Endothelial cell of umbilical vein (primary cell): Measurements from ENCODE around the gene IL17RD. TPM values are rescaled to one million over a fixed set of nuclear protein-coding genes. Genes with fewer than 3 reads are reported as not detected.

Experiments used
- BruUV-seq: library from RNA; stranded (reverse); fragments of 400-500 nt; replicated peaks from 2 replicates; lab custom pipeline; 2021; lab: Mats Ljungman, UMichigan
- CTCF ChIA-PET: fragments of 300-600, 350-600 bp; sonication (Branson Sonifier 250); formaldehyde crosslinking; loops from one replicate; lab custom pipeline; 2021; ENCODE audit warnings: antibody characterized with exemption, inconsistent platforms; lab: Charles Lee
- POLR2A ChIA-PET: fragments of 300-600, 350-600 bp; sonication (Branson Sonifier 250); formaldehyde crosslinking; loops from one replicate; lab custom pipeline; 2021; ENCODE audit warnings: antibody characterized with exemption, inconsistent platforms; lab: Charles Lee
- DNase-seq: peaks from one replicate; pipeline ENCODE4 v3.0.0-alpha.2; 2011; ENCODE audit warnings: low read depth, low spot score
- FAIRE-seq: peaks from 2 replicates; lab custom pipeline; 2011; peaks lifted over from hg19 to GRCh38; lab: Jason Lieb, UNC
- H2AFZ ChIP-seq: 2 replicates; pipeline ENCODE4 v1.6.0; 2012; ENCODE audit warnings: low read depth, low read length, control low read depth, inconsistent platforms
- H3K27ac ChIP-seq: 2 replicates; pipeline ENCODE4 v1.5.1; 2011; ENCODE audit warnings: low read depth, mild to moderate bottlenecking, control low read depth, low read length, moderate library complexity; ENCODE audit not compliant: insufficient read depth
- H3K27me3 ChIP-seq, 2 experiments: 2 replicates each; pipeline versions ENCODE4 v1.6.0 to v1.6.1; 2011; ENCODE audit warnings: low read length in 2 of 2, mixed read lengths in 1 of 2; ENCODE audit not compliant: control insufficient read depth in 2 of 2, insufficient read depth in 2 of 2
- H3K36me3 ChIP-seq, 2 experiments: 2 replicates in 1 of 2; 3 replicates in 1 of 2; pipeline ENCODE4 v1.5.1; 2011; ENCODE audit warnings: low read length in 2 of 2, mild to moderate bottlenecking in 1 of 2, moderate library complexity in 1 of 2; ENCODE audit not compliant: control insufficient read depth in 2 of 2, insufficient read depth in 2 of 2; ENCODE audit errors: extremely low read depth in 1 of 2
- H3K4me1 ChIP-seq: 3 replicates; pipeline ENCODE4 v1.5.1; 2011; ENCODE audit warnings: mild to moderate bottlenecking, low read length; ENCODE audit not compliant: control insufficient read depth, insufficient read depth; ENCODE audit errors: extremely low read depth
- H3K4me2 ChIP-seq: 2 replicates; pipeline ENCODE4 v1.6.1; 2011; ENCODE audit warnings: low read length, control low read depth, mixed read lengths; ENCODE audit not compliant: insufficient read depth
- H3K4me3 ChIP-seq, 3 experiments: fragments of 200-600 bp in 1 of 3; sonication (generic), shearing (Covaris generic) in 1 of 3; replicated peaks in 1 of 3; 2 replicates each; pipeline ENCODE4 v1.5.1; 2011 to 2016; ENCODE audit warnings: control low read depth in 3 of 3, low read length in 3 of 3, mild to moderate bottlenecking in 2 of 3, inconsistent platforms in 1 of 3, low read depth in 1 of 3, moderate library complexity in 1 of 3; ENCODE audit not compliant: insufficient read depth in 1 of 3
- H3K79me2 ChIP-seq: 2 replicates; pipeline ENCODE4 v1.6.0; 2012; ENCODE audit warnings: low read length, inconsistent platforms; ENCODE audit not compliant: control insufficient read depth, insufficient read depth
- H3K9ac ChIP-seq: replicated peaks from 2 replicates; pipeline ENCODE3; 2011; ENCODE audit warnings: low read length, control low read depth; ENCODE audit not compliant: insufficient read depth; ENCODE audit errors: extremely low read depth
- H3K9me1 ChIP-seq: replicated peaks from 3 replicates; pipeline ENCODE4 v1.6.0; 2011; ENCODE audit warnings: mild to moderate bottlenecking, low read length; ENCODE audit not compliant: control insufficient read depth, insufficient read depth; ENCODE audit errors: extremely low read depth
- H3K9me3 ChIP-seq: replicated peaks from 2 replicates; pipeline ENCODE4 v1.5.1; 2012; ENCODE audit warnings: low read length, inconsistent platforms; ENCODE audit not compliant: control insufficient read depth, insufficient read depth
- H4K20me1 ChIP-seq: replicated peaks from 2 replicates; pipeline ENCODE3; 2011; ENCODE audit warnings: mild to moderate bottlenecking, low read length; ENCODE audit not compliant: control insufficient read depth, insufficient read depth; ENCODE audit errors: extremely low read depth
- CTCF ChIP-seq, 2 donors: IDR thresholded peaks; 1 replicate in 1 of 2; 2 replicates in 1 of 2; pipeline ENCODE4 v1.5.1; 2011; ENCODE audit warnings: low read length in 2 of 2, mild to moderate bottlenecking in 2 of 2, moderate library complexity in 2 of 2, control low read depth in 1 of 2, inconsistent platforms in 1 of 2, low read depth in 1 of 2; ENCODE audit not compliant: insufficient read depth in 1 of 2; ENCODE audit errors: extremely low read depth in 1 of 2
- EZH2 ChIP-seq: IDR thresholded peaks from 2 replicates; pipeline ENCODE4 v1.6.1; 2012; ENCODE audit warnings: borderline replicate concordance, low read depth, mild to moderate bottlenecking, moderate library complexity, low read length, inconsistent platforms; ENCODE audit not compliant: severe bottlenecking
- FOS ChIP-seq: IDR thresholded peaks from 2 replicates; pipeline ENCODE4 v1.6.1; 2011; ENCODE audit warnings: mild to moderate bottlenecking, low read length, moderate library complexity, borderline replicate concordance; ENCODE audit not compliant: insufficient read depth
- GATA2 ChIP-seq: IDR thresholded peaks from 2 replicates; pipeline ENCODE4 v1.7.0; 2011; ENCODE audit warnings: low read depth, mild to moderate bottlenecking, moderate library complexity, mixed read lengths, low read length; ENCODE audit not compliant: insufficient read length, insufficient read depth
- JUN ChIP-seq: IDR thresholded peaks from 2 replicates; pipeline ENCODE4 v1.6.1; 2011; ENCODE audit warnings: borderline replicate concordance, low read depth; ENCODE audit not compliant: insufficient read length, insufficient read depth
- MAX ChIP-seq: IDR thresholded peaks from 2 replicates; pipeline ENCODE4 v1.6.1; 2011; ENCODE audit not compliant: insufficient read depth, insufficient read length
- MYC ChIP-seq: IDR thresholded peaks from one replicate; pipeline ENCODE4 v1.6.1; 2011; ENCODE audit warnings: mild to moderate bottlenecking, low read depth, low read length
- POLR2A ChIP-seq: IDR thresholded peaks from 2 replicates; pipeline ENCODE4 v1.6.1; 2012; ENCODE audit warnings: low read depth, mild to moderate bottlenecking, control low read depth, low read length
- POLR2AphosphoS5 ChIP-seq: IDR thresholded peaks from 2 replicates; pipeline ENCODE4 v1.6.1; 2012; ENCODE audit warnings: low read depth, mild to moderate bottlenecking, control low read depth, low read length, moderate library complexity; ENCODE audit not compliant: insufficient read depth
- dilution Hi-C: fragments of 300-500 bp; cut with MboI; formaldehyde crosslinking; loops from one replicate; pipeline ENCODE4 v1.15.0; 2019; ENCODE audit warnings: low sequenced_read_pairs; ENCODE audit not compliant: extremely low pct_ligation_motif_present
- intact Hi-C: fragments of 100-400 bp; cut with micrococcal nuclease; formaldehyde crosslinking; loops from one replicate; pipeline ENCODE4 v1.10.0; 2022
- polyA plus RNA-seq, 4 experiments: library from polyadenylated mRNA; depleted of rRNA in 3 of 4; stranded (reverse) in 3 of 4; unstranded in 1 of 4; fragments of >200 nt; gene quantifications; 2 replicates each; pipeline versions ENCODE4 v1.2.1 to v1.2.3, GENCODE V29; 2011 to 2012; ENCODE audit warnings: missing spikeins in 1 of 4
- total RNA-seq: library from RNA; stranded (reverse); gene quantifications from 2 replicates; pipeline ENCODE4 v1.2.3, GENCODE V29; 2021

The IL17RD gene
- total and polyA plus RNA-seq, 2 donors (not counting 3 experiments of a cell fraction or from before 2014, with no cell fraction given) = 0.36 to 0.93 TPM

DNA sequence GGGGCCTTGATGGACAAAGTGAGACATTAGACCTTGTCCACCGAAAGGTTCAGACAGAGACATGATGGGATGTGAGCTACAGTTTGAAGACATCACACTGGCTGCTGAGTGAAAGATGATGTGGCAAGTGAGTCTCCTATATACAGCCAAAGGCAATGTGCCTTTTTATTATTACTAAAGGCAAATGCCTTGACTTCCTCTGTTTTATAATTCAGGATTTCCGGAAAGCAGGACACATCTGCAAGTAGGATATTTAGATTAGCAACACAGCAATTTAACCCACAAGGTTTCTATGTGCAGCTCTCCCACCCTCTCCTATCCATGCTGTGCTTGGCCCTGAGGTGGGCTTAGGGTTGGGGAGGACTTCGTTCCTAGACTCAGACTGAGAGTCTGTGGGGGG, 84.0 kb downstream of the IL17RD start:
- CTCF ChIA-PET = interaction anchor here (1.2 to 2.8 kb wide), 5 partner anchors 19 to 279 kb away, joined by 3 to 10 read pairs (median 6); partner anchors contain the start of gene ARHGEF3

DNA sequence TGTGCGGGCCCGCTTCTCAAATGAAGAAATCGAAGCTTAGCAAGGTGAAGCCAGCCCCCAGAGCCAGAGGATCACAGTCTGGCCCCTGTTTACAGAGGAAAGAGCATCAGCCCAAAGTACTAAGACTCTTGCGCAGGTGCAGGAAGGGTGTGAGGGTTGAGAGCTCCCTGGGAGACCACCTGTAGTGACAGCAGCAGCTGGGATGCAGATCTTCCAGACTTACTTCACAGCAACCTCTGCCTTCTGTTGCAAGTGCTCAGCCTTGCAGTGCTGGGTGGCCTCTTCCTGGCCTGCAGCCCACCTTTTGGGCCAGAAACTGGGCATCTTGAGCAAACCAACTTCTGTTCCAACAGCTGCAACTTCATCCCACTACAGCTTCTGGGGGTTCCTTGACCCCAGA, 85.0 kb downstream of the IL17RD start:
- no peaks in the 10 kb centered on the region for H3K79me2 ChIP-seq
- no peaks in the 10 kb centered on the region for H3K9me3 ChIP-seq
- CTCF ChIA-PET = interaction anchor here (1.6 to 2.8 kb wide), 3 partner anchors 18 to 85 kb away, joined by 6 to 10 read pairs (median 9); no protein-coding TSS in a partner anchor
- H3K4me3 ChIP-seq = no peak overlapping the region
- no peaks in the 10 kb centered on the region for H4K20me1 ChIP-seq
- H3K9ac ChIP-seq = no peak overlapping the region
- peaks cover 2 to 7% of the 10 kb centered on the region in 2 experiments for H3K27me3 ChIP-seq
- no peak overlapping the region for H3K27ac ChIP-seq
- peaks cover 22% of the 10 kb centered on the region for H3K4me1 ChIP-seq
- H3K4me2 ChIP-seq = no peak overlapping the region
- H2AFZ ChIP-seq = no peak overlapping the region
- TF ChIP-seq GATA2 (no peak), FOS (no peak), POLR2A (no peak), EZH2 (no peak), MAX (no peak), JUN (no peak), POLR2AphosphoS5 (no peak), CTCF (IDR thresholded peaks at IDR 0.05; ENCODE audit: extremely low read depth in 1 of 2, insufficient read depth in 1 of 2, low read depth in 1 of 2, low read length in 2 of 2) (no peak), MYC (no peak)
- BruUV-seq = no TSS peak
- DNase-seq = no peak
- dilution Hi-C loops (no loop called here), intact Hi-C loops (no loop called here)
- POLR2A ChIA-PET = no interaction called here
- no peaks in the 10 kb centered on the region for H3K9me1 ChIP-seq
- no peaks in the 10 kb centered on the region for H3K36me3 ChIP-seq
- FAIRE-seq = no peak

More for the DNA sequence above, 84.0 kb downstream of the IL17RD start:
- Histone ChIP-seq H3K9ac (no peak overlapping the region), H2AFZ (no peak overlapping the region), H4K20me1 (no peaks in the 10 kb centered on the region), H3K4me3 (no peak overlapping the region), H3K9me3 (no peaks in the 10 kb centered on the region), H3K4me2 (peak overlapping the region; percentile 32), H3K27ac (no peak overlapping the region), H3K4me1 (peaks cover 22% of the 10 kb centered on the region), H3K79me2 (no peaks in the 10 kb centered on the region), H3K27me3 (peaks cover 2 to 7% of the 10 kb centered on the region in 2 experiments), H3K9me1 (no peaks in the 10 kb centered on the region), H3K36me3 (no peaks in the 10 kb centered on the region)
- dilution Hi-C loops = no loop called here
- DNase-seq (peak; percentile 65), FAIRE-seq (peak; percentile 90)
- TF ChIP-seq EZH2 = no peak
- no peak for TF ChIP-seq MYC
- TF ChIP-seq POLR2A = no peak
- peak; percentile 58 for TF ChIP-seq POLR2AphosphoS5
- no peak for TF ChIP-seq JUN
- POLR2A ChIA-PET = no interaction called here
- BruUV-seq = no TSS peak
- intact Hi-C loops = no loop called here
